K562 (cell line): Measurements from ENCODE around the gene PLCB1. TPM values are rescaled to one million over a fixed set of nuclear protein-coding genes. Genes with fewer than 3 reads are reported as not detected.

Experiments used
- ATAC-seq: fragments of 200-7000 bp; cut with Tn5 transposase; 3 replicates; pipeline ENCODE4 v1.9.1; 2020; ENCODE audit warnings: moderate library complexity
- BruUV-seq: library from RNA; stranded (reverse); fragments of 400-500 nt; replicated peaks from 2 replicates; lab custom pipeline; 2021; lab: Mats Ljungman, UMichigan
- CTCF ChIA-PET: fragments of 300-600 bp; formaldehyde crosslinking; extraction: SDS; loops from one replicate; lab custom pipeline; 2021; ENCODE audit warnings: low intra/inter-chr PET ratio; lab: Yijun Ruan, JAX
- POLR2A ChIA-PET: fragments of 300-600, 350-650 bp; sonication (Branson Sonifier 250); formaldehyde crosslinking; extraction: SDS; loops from one replicate; lab custom pipeline; 2021; ENCODE audit warnings: antibody characterized with exemption, inconsistent platforms; lab: Yijun Ruan, JAX
- DNase-seq, 4 experiments: peaks; one replicate each; pipeline versions ENCODE4 v3.0.0 to v3.0.0-alpha.2; 2011 to 2018; ENCODE audit warnings: low spot score in 3 of 4, mixed read lengths in 3 of 4; ENCODE audit errors: extremely low read depth in 1 of 4
- FAIRE-seq: peaks from 2 replicates; lab custom pipeline; 2011; peaks lifted over from hg19 to GRCh38; lab: Jason Lieb, UNC
- H2AFZ ChIP-seq: 2 replicates; pipeline ENCODE4 v1.6.0; 2011; ENCODE audit warnings: low read depth, low read length, control low read depth, inconsistent platforms
- H3K27ac ChIP-seq: fragments of 200-600 bp; 3 replicates; pipeline ENCODE4 v1.8.0; 2011; ENCODE audit warnings: low read depth, mild to moderate bottlenecking, control low read depth, inconsistent platforms, low read length, moderate library complexity, mixed read lengths; ENCODE audit errors: extremely low read depth
- H3K27me3 ChIP-seq, 2 experiments: fragments of 300-600 bp in 1 of 2; 2 replicates in 1 of 2; 3 replicates in 1 of 2; pipeline versions ENCODE4 v1.6.0 to v1.8.0; 2011; ENCODE audit warnings: inconsistent platforms in 2 of 2, low read length in 2 of 2, mild to moderate bottlenecking in 1 of 2, mixed read lengths in 1 of 2, moderate library complexity in 1 of 2; ENCODE audit not compliant: control insufficient read depth in 2 of 2, insufficient read depth in 2 of 2
- H3K36me3 ChIP-seq: fragments of 300-600 bp; 3 replicates; pipeline ENCODE4 v1.8.0; 2011; ENCODE audit warnings: mild to moderate bottlenecking, low read length, inconsistent platforms; ENCODE audit not compliant: control insufficient read depth, insufficient read depth
- H3K4me1 ChIP-seq, 2 experiments: fragments of 200-600 bp in 1 of 2; replicated peaks in 1 of 2; 2 replicates in 1 of 2; 3 replicates in 1 of 2; pipeline versions ENCODE4 v1.5.1 to v1.8.0; 2011; ENCODE audit warnings: inconsistent platforms in 2 of 2, low read length in 2 of 2, mild to moderate bottlenecking in 1 of 2, mixed read lengths in 1 of 2, moderate library complexity in 1 of 2; ENCODE audit not compliant: control insufficient read depth in 2 of 2, insufficient read depth in 2 of 2
- H3K4me2 ChIP-seq: 2 replicates; pipeline ENCODE4 v1.6.1; 2011; ENCODE audit warnings: low read length, control low read depth, inconsistent platforms, mixed read lengths; ENCODE audit not compliant: insufficient read depth
- H3K4me3 ChIP-seq: fragments of 200-600 bp; sonication (generic), shearing (Covaris generic); 2 replicates; pipeline ENCODE4 v1.5.1; 2016; ENCODE audit warnings: control low read depth, inconsistent platforms
- H3K79me2 ChIP-seq: fragments of 200-600 bp; 3 replicates; pipeline ENCODE4 v1.8.0; 2011; ENCODE audit warnings: low read length, inconsistent platforms; ENCODE audit not compliant: control insufficient read depth, insufficient read depth
- H3K9ac ChIP-seq, 2 experiments: 2 replicates each; pipeline versions ENCODE4 v1.6.0 to v1.6.1; 2011; ENCODE audit warnings: low read depth in 2 of 2, low read length in 2 of 2, control low read depth in 1 of 2, inconsistent platforms in 1 of 2, mild to moderate bottlenecking in 1 of 2, mixed read lengths in 1 of 2; ENCODE audit not compliant: insufficient read depth in 1 of 2
- H3K9me1 ChIP-seq: one replicate; pipeline ENCODE4 v1.6.0; 2011; ENCODE audit warnings: inconsistent platforms, mild to moderate bottlenecking, low read length, moderate library complexity; ENCODE audit not compliant: control insufficient read depth, insufficient read depth
- H3K9me3 ChIP-seq: replicated peaks from 2 replicates; pipeline ENCODE4 v1.5.1; 2011; ENCODE audit warnings: low read depth, low read length, inconsistent platforms; ENCODE audit not compliant: control insufficient read depth, insufficient read depth
- H4K20me1 ChIP-seq: replicated peaks from 2 replicates; pipeline ENCODE4 v1.6.1; 2011; ENCODE audit warnings: low read length, inconsistent platforms, mixed read lengths; ENCODE audit not compliant: control insufficient read depth, insufficient read depth
- GABPB2 ChIP-seq: fragments of 250-450 bp; sonication (Bioruptor Pico); conservative IDR thresholded peaks from 2 replicates; pipeline ENCODE4 v1.5.1; 2021; ENCODE audit warnings: mild to moderate bottlenecking
- MTA2 ChIP-seq: fragments of 450-650 bp; IDR thresholded peaks from 2 replicates; pipeline ENCODE4 v1.6.1; 2016; ENCODE audit warnings: low read depth
- PTTG1 ChIP-seq: fragments of 450-650 bp; IDR thresholded peaks from 2 replicates; pipeline ENCODE4 v1.6.1; 2016; ENCODE audit warnings: low read depth, mild to moderate bottlenecking, missing genetic modification characterization, missing compliant biosample characterization
- SMAD4 ChIP-seq: fragments of 250-450 bp; sonication (Bioruptor Pico); conservative IDR thresholded peaks from 2 replicates; pipeline ENCODE4 v1.8.0; 2021; ENCODE audit warnings: inconsistent platforms, mild to moderate bottlenecking, moderate library complexity
- SMARCC2 ChIP-seq: fragments of 450-650 bp; IDR thresholded peaks from 2 replicates; pipeline ENCODE4 v1.6.1; 2017; ENCODE audit warnings: antibody characterized with exemption, moderate library complexity, mild to moderate bottlenecking, low read depth
- ZNF347 ChIP-seq: fragments of 450-650 bp; formaldehyde crosslinking; IDR thresholded peaks from 2 replicates; pipeline ENCODE4 v1.4.0; 2020; ENCODE audit warnings: low read depth, mild to moderate bottlenecking, moderate library complexity
- ZNF695 ChIP-seq: fragments of 450-650 bp; formaldehyde crosslinking; IDR thresholded peaks from 2 replicates; pipeline ENCODE4 v1.4.0; 2020; ENCODE audit warnings: mild to moderate bottlenecking, moderate library complexity
- ZNF778 ChIP-seq: fragments of 450-650 bp; formaldehyde crosslinking; IDR thresholded peaks from 2 replicates; pipeline ENCODE4 v1.4.0; 2020; ENCODE audit warnings: mild to moderate bottlenecking, moderate library complexity
- WGBS: fragments of 100-300 bp; shearing (Covaris generic); methylation state at CpG from one replicate; pipeline ENCODE4 v1.1.6; 2016; ENCODE audit warnings: low coverage, mixed read lengths; ENCODE audit not compliant: insufficient coverage; ENCODE audit errors: missing lambda C conversion rate; 5-methylcytosine and 5-hydroxymethylcytosine counted together
- in situ Hi-C: fragments of 300-500 bp; cut with MboI; formaldehyde crosslinking; loops from 4 replicates; pipeline ENCODE4 v1.15.0; 2018; ENCODE audit warnings: inconsistent platforms, mixed read lengths
- intact Hi-C: fragments of 100-400 bp; cut with micrococcal nuclease; formaldehyde crosslinking; loops from 2 replicates; pipeline ENCODE4 v1.14.2; 2022
- polyA plus RNA-seq, 8 experiments: library from polyadenylated mRNA; depleted of rRNA in 4 of 8; stranded (reverse) in 5 of 8; unstranded in 3 of 8; fragments of >200 nt; fragmentation: Nextera tagmentation in 2 of 8; fragmentation: Illumina TruSeq in 1 of 8; extraction: Ambion mirVana in 2 of 8; extraction: Trizol in 1 of 8; gene quantifications; 2 replicates each; pipeline versions ENCODE4 v1.2.1 to v1.2.3, GENCODE V29; 2011 to 2014; ENCODE audit warnings: inconsistent platforms in 1 of 8, missing spikeins in 1 of 8
- total RNA-seq, 7 experiments: library from RNA; depleted of rRNA in 6 of 7; stranded (reverse); fragments of >200 nt in 6 of 7; fragmentation: Illumina TruSeq in 2 of 7; extraction: Trizol in 2 of 7; gene quantifications; 2 replicates each; pipeline versions ENCODE4 v1.2.1 to v1.2.3, GENCODE V29; 2011 to 2021; ENCODE audit warnings: low replicate concordance in 1 of 7
- TF ChIP-seq, protein P1 (sequence below): sonication (generic); formaldehyde crosslinking; IDR thresholded peaks from 2 replicates; pipeline ENCODE4 v1.8.1; 2022; ENCODE audit warnings: missing genetic modification reagents
- TF ChIP-seq, protein P2 (sequence below), 2 experiments: fragments of 200-800 bp in 1 of 2; sonication (Bioruptor generic) in 1 of 2; sonication (generic) in 1 of 2; formaldehyde crosslinking in 1 of 2; IDR thresholded peaks in 1 of 2; conservative IDR thresholded peaks in 1 of 2; 2 replicates each; pipeline versions ENCODE4 v1.5.0 to v1.6.1; 2016 to 2020; ENCODE audit warnings: missing compliant biosample characterization in 1 of 2, missing genetic modification characterization in 1 of 2, missing genetic modification reagents in 1 of 2
- TF ChIP-seq, protein P3 (sequence below): fragments of 200-800 bp; sonication (Bioruptor generic); IDR thresholded peaks from 2 replicates; pipeline ENCODE4 v1.6.1; 2017; ENCODE audit warnings: missing genetic modification characterization, missing compliant biosample characterization
- TF ChIP-seq, protein P4 (sequence below), 2 experiments: fragments of 450-650 bp; IDR thresholded peaks; 2 replicates each; pipeline ENCODE4 v1.6.1; 2016
- TF ChIP-seq, protein P5 (sequence below): fragments of 250-450 bp; sonication (Bioruptor Pico); IDR thresholded peaks from 2 replicates; pipeline ENCODE4 v1.8.0; 2022; ENCODE audit warnings: moderate library complexity, mild to moderate bottlenecking, inconsistent platforms

Gene PLCB1
- total and polyA plus RNA-seq, 9 of the 15 experiments (the other 6 are each of a cell fraction or from before 2014, with no cell fraction given): 0.34 to 3.1 (median 1.3) TPM

DNA sequence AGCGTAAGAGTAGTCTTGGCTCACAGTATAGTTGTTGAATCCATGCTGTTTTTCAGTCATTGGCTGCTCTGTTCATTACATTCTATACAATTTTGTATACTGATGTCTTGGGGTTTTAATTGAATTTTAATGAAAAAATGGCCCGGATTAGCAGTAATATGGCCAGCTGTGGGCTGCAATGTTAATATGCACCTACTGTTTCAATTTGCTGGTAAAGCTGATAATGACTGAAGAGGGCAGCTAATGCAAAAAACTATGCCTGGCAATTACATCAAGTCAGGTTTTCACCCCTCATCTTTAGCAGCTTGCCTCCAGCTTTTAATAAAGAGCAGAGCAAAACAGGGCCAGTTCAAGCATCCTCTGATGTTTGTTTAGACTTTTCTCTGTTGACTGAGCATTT is 394.5 kb downstream of the PLCB1 start:
- H3K9me3 ChIP-seq: no peaks in the 10 kb centered on the region
- no peak overlapping the region for H3K9ac ChIP-seq
- no TSS peak for BruUV-seq
- H3K36me3 ChIP-seq: no peaks in the 10 kb centered on the region
- H4K20me1 ChIP-seq: no peaks in the 10 kb centered on the region
- ATAC-seq (no peak), FAIRE-seq (no peak), DNase-seq (no peak)
- WGBS: 4% methylated on average over 2 of the region's 2 CpGs
- in situ Hi-C loops (no loop called here), intact Hi-C loops (no loop called here)
- no peaks in the 10 kb centered on the region for H3K79me2 ChIP-seq
- no peak overlapping the region for H2AFZ ChIP-seq
- H3K4me3 ChIP-seq: no peak overlapping the region
- no peak overlapping the region for H3K27ac ChIP-seq
- H3K27me3 ChIP-seq: no peaks in the 10 kb centered on the region
- no peak overlapping the region for H3K4me2 ChIP-seq
- ChIA-PET CTCF (no interaction called here), POLR2A (interaction anchor here (0.7 kb wide), 1 partner anchor 399 kb away, joined by 3 read pairs; no protein-coding TSS in a partner anchor)
- no peaks in the 10 kb centered on the region for H3K9me1 ChIP-seq
- H3K4me1 ChIP-seq: no peaks in the 10 kb centered on the region
- TF ChIP-seq, protein P1, sequence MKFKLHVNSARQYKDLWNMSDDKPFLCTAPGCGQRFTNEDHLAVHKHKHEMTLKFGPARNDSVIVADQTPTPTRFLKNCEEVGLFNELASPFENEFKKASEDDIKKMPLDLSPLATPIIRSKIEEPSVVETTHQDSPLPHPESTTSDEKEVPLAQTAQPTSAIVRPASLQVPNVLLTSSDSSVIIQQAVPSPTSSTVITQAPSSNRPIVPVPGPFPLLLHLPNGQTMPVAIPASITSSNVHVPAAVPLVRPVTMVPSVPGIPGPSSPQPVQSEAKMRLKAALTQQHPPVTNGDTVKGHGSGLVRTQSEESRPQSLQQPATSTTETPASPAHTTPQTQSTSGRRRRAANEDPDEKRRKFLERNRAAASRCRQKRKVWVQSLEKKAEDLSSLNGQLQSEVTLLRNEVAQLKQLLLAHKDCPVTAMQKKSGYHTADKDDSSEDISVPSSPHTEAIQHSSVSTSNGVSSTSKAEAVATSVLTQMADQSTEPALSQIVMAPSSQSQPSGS (CRISPR knock-in tag): no peak
- TF ChIP-seq, protein P2, sequence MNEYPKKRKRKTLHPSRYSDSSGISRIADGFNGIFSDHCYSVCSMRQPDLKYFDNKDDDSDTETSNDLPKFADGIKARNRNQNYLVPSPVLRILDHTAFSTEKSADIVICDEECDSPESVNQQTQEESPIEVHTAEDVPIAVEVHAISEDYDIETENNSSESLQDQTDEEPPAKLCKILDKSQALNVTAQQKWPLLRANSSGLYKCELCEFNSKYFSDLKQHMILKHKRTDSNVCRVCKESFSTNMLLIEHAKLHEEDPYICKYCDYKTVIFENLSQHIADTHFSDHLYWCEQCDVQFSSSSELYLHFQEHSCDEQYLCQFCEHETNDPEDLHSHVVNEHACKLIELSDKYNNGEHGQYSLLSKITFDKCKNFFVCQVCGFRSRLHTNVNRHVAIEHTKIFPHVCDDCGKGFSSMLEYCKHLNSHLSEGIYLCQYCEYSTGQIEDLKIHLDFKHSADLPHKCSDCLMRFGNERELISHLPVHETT (CRISPR knock-in tag; conservative IDR thresholded peaks at IDR 0.05 in 1 of 2, IDR thresholded peaks at IDR 0.05 in 1 of 2): no peak
- TF ChIP-seq, protein P3, sequence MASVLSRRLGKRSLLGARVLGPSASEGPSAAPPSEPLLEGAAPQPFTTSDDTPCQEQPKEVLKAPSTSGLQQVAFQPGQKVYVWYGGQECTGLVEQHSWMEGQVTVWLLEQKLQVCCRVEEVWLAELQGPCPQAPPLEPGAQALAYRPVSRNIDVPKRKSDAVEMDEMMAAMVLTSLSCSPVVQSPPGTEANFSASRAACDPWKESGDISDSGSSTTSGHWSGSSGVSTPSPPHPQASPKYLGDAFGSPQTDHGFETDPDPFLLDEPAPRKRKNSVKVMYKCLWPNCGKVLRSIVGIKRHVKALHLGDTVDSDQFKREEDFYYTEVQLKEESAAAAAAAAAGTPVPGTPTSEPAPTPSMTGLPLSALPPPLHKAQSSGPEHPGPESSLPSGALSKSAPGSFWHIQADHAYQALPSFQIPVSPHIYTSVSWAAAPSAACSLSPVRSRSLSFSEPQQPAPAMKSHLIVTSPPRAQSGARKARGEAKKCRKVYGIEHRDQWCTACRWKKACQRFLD: no peak
- TF ChIP-seq SMAD4 (CRISPR knock-in tag) (no peak), SMARCC2 (no peak), ZNF347 (CRISPR knock-in tag) (no peak), ZNF778 (no peak), PTTG1 (tag) (no peak), GABPB2 (CRISPR knock-in tag) (no peak), ZNF695 (CRISPR knock-in tag) (no peak), MTA2 (no peak)
- TF ChIP-seq, protein P4, sequence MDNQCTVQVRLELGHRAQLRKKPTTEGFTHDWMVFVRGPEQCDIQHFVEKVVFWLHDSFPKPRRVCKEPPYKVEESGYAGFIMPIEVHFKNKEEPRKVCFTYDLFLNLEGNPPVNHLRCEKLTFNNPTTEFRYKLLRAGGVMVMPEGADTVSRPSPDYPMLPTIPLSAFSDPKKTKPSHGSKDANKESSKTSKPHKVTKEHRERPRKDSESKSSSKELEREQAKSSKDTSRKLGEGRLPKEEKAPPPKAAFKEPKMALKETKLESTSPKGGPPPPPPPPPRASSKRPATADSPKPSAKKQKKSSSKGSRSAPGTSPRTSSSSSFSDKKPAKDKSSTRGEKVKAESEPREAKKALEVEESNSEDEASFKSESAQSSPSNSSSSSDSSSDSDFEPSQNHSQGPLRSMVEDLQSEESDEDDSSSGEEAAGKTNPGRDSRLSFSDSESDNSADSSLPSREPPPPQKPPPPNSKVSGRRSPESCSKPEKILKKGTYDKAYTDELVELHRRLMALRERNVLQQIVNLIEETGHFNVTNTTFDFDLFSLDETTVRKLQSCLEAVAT (IDR thresholded peaks at IDR 0.05): no peak
- TF ChIP-seq, protein P5, sequence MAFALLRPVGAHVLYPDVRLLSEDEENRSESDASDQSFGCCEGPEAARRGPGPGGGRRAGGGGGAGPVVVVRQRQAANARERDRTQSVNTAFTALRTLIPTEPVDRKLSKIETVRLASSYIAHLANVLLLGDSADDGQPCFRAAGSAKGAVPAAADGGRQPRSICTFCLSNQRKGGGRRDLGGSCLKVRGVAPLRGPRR: no peak
